Stimulated activated CD4-positive, alpha-beta T cell treated with anti-CD3 and anti-CD28 coated beads, Interleukin-1b, Interleukin-23, amount 100 ng/mL, for 4 hours (primary cell): Measurements from ENCODE around the gene SLC2A10.
A peak's percentile ranks its signal among the peaks of the same experiment; 100 is the strongest.

Experiments used
- DNase-seq, 2 donors: peaks; one replicate each; pipeline ENCODE4 v3.0.0-alpha.2; 2020; ENCODE audit warnings: low read depth in 2 of 2

Gene SLC2A10

DNA sequence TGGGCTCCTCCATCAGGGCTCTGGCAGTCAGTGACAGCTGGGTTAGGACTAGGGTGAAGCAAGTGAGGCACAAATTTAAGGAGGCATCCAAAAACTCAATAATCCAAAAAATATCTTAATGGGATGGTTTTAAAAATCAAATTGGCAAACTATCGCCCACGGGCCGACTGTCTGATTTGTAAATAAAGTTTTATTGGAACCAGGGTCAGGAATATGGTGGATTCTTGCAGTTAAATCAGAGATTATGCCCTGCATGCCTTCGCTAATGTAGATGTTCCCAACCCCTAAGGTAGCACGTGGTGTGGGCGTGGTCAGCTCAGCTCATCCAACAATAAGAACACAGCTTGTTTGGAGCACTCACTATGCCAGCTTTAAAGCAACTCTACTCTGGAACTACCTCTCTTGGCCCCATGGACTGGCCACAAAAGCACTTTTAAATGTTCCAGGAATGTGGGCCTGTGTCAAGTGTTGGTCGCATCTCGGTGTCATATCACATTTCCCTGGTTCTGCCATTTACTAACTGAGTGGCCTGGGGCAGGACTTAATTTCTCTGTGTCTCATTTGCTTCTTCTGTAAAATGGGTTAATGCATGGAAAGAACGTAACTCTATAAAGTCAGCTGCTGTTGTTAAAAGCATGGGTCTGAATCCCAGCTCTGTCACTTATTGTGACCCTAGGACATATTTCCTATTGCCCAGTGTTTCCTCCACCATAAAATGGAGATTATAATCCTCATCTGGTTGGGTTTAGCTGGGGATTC, 27.2 kb upstream of the SLC2A10 start:
- no peak for DNase-seq

- no peak for DNase-seq
Observed at GRCh38 chr20:46683011-46683667, 26.3 kb upstream of the SLC2A10 start.

- DNase-seq, result no peak
Observed at GRCh38 chr20:46683668-46683938, 25.8 kb upstream of the SLC2A10 start.

DNA sequence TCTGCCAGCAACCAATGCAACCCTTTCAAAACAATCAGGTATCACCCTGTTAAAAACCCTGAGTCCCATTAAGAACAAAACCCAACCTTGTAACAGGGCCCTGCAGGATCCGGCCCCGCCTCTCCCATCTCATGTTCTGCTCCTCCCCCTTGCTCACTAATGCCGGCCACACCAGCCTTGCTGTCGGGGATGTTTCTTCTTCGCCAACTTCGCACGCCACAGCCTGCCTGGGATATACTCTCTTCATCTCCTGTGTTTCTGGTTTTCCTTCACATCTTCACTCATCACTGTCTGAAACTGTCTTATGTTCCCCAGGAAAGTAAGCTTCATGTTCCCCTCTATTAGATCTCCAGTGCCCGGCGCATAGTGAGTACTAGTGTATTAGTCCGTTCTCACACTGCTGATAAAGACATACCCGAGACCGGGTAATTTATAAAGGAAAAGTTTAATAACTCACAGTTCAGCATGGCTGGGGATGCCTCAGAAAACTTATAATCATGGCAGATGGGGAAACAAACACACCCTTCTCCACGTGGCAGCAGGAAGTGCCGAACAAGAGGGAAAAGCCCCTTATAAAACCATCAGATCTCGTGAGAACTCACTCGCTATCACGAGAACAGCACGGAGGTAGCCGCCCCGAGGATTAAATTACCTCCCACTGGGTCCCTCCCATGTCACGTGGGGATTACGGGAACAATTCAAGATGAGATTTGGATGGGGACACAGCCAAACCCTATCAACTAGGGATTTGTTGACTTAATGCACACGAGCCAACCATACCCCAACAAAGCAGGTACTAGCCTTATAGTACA, 25.3 kb upstream of the SLC2A10 start:
- no peak for DNase-seq

DNA sequence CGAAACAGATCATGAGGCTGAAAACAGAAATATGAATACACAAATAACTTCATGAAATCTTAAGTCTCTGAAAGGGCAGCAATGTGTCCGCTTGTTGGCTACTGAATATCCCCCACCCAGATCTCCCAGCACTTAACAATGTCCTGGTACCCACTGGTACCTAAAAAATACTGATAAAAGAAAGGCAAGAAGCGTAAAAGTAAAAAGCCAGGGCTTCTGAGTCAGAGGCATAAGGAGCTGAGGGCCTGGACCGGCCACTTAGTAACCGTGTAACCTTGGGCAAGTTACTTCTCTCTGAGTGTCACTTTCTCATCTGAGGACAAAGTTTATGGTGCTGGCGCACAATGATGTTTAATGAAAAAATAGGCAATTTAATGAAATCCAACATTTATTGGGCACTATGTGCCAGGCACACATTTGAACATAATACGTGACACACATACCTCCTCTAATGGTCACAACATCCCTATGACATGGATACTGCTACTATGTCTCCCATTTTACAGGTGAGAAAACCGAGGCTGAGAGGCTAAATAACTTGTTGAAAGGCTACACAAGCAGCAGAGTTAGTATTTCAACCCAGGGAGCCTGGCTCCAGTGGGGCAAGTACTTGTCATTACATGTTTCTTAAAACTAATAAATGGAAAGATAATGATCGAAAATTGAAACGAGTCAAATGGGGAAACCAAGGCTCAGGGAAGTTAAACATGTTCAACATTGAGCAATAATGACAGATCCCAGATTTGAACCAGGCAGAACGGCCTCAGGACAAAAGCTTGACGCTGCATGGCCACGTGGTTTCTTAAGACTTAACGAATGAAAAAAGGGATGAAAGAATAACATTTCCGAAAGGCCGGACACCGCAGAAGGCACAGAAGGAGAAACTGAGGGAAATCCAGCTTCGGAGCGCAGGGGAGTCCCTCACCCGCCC, 21.0 kb upstream of the SLC2A10 start:
- DNase-seq, result no peak

DNA sequence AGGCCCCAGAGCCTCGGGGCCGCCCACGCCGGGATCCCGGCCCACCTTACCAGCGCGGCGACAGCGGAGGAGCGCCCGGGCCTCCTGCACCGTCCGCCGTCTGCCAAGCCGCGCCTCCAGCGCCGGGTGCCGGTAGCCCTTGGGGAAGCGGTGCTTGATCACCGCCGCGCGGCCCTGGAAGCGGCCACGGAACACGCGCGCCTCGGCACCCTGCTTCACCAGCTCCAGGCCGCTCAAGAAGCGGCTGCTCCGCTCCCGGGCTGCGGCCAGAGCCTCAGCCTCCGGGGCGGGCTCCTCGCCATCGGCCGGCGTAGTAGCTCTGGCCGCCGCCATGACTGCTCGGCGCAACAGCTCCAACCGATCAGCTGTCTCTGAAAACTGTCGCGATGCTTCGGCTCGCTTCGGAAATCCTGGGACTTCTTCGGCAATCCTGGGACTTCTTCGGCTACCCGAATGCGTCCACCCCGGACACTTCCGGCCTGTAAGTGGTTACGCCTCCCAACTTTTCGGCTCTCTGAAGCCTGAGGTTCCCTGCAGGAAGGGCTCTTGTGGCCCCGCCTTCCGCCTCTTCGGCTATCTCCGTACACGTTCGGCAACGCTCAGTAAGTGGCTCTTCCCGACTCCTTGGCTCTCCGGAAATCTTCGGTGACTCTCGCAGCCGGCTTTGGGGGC, 20.2 kb upstream of the SLC2A10 start, which contains the start of gene TP53RK:
TP53RK (minus strand) TSS at position 363 of the 672 bp plus-strand sequence; CDS start at position 333, 30 bp downstream.
- peak; percentile 87 to 94 for DNase-seq

GRCh38 chr20:46689754-46690085, 19.7 kb upstream of the SLC2A10 start:
- DNase-seq, result no peak

DNA sequence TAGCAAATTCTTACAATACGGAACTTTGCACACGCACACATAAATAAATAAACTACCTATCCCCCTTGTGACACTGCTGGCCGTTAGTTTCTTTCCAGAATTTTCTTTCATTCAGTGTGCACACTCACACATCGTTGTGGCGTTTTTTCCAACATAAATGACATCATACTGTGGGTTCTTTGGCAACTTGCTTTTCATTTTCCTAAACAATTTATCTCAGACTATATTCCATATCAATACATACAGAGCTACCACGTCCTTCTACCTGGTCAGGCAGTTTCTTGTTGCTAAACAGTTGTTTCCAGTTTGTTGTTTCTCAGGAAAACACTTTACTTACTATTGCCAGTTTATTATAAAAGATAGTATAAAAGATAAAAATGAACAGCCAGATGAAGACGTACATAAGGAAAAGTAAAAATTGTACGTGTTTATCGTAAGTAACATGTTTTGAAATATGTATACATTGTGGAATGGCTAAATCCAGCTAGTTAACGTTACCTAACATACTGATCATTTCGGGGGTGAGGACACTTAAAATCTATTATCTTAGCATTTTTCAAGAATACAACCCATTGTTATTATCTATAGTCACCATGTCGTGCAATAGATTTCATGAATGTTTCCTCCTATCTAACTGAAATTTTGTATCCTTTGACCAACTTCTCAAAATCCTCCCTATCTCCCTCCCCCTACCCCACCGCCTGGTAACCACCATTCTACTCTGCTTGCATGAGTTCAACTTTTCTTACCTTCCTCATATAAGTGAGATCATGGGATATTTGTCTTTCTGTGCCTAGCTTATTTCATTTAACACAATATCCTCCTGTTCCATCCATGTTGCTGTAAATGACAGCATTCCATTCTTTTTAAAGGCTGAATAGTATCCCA, 19.0 kb upstream of the SLC2A10 start:
- DNase-seq, result no peak

GRCh38 chr20:46691196-46691595, 18.3 kb upstream of the SLC2A10 start:
- no peak for DNase-seq

DNA sequence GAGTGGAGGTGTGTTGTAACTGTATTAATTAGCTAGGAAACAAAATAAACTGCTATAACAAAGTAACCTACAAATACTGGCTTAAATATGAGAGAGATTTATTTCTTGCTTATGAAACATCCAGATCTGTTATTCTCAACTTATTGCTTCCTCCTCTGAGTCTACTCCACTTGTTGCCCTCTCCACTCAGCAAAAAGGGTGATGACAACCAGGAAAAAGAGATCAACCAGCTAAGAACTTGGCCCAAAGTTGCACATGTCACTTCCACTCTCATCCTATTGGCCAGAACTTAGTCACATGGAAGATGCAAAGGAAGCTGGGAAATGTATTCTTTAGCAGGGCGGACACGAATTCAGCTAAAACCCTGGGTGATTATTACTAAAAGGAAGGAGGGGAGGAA, 15.0 kb upstream of the SLC2A10 start:
- no peak for DNase-seq

- DNase-seq, result no peak
Observed at GRCh38 chr20:46695892-46696291, 13.6 kb upstream of the SLC2A10 start.

DNA sequence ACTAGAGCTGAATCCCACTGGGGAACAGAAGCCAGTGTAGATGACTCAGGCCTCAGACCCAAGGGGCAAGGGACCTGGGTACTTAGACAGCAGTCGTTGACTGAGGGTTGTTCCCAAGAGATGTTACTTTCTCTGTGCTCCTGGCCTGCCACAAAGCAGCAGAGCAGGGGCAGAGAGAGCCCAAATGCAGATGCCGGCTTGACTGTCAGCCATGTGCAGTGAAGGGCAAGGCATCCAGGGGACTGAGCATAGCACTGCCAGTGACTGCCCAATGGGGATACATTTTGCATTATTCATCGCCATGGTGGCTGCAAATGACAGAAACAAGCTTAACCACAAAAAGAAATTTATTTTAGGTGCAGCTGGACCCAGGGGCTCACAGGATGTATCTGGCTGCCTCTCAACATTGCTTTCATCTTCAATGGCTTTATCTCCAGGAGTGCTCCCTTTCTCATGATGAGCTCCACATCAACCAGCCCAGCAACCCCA, 12.6 kb upstream of the SLC2A10 start:
- DNase-seq, result no peak

GRCh38 chr20:46698788-46699187, 10.7 kb upstream of the SLC2A10 start:
- DNase-seq, result no peak

- DNase-seq, result no peak
Observed at GRCh38 chr20:46699651-46700359, 9.6 kb upstream of the SLC2A10 start.

DNA sequence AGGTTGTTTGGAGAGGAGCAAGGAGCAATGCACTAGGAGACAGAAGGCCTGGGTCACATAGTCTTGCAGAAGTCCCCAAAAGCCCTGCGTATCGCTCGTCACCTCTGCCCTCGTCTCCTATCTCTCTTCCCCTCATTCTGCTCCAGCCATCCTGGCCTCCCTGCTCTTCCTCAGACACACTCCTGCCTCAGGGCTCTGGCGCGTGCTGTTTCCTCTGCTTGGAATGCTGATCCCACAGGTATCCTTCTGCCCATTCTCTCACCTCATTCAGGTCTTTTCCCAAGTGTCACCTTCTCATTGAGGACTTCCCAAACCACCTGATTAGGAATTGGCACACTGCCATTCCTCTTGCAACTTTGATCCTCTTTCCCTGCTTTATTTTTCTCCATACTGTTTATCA, 9.0 kb upstream of the SLC2A10 start:
- no peak for DNase-seq

DNA sequence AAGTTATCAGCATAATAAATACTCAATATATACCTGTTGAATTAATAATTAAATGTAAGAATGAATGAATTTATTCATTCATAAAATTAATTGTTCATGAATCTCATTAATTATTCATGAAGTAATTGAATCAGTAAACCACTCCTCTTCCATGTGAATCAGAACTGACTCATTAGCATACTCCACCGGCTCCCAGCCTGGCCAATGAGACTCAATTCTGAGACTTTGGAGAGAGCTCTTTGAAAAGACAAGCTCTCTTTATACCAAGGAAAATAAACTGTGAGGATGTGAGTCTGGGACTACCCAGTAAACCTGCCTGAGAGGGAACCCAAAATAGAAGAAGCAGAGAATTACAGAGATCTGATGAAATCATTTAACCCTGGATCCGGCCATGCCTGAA, 8.4 kb upstream of the SLC2A10 start:
- no peak for DNase-seq

DNA sequence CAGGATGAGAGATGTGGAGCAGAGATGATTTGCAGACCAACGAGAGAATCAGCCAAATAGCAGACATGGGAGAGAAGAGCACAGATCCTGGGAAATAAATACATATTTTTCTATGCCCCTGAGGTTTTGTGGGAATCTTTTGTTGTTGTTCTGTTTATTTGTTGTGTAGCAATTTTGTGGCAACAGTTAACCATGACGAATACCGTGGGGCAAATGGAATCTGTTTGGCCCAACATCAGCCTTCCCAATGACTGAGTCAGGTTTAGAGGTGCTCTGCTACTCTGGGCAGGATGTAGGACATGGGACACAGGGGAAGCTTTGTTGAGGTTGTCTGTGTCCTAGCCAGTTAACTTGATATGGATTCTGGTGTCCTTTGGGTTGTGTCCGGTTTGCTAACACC, 7.9 kb upstream of the SLC2A10 start:
- DNase-seq, result no peak

GRCh38 chr20:46701986-46702385, 7.5 kb upstream of the SLC2A10 start:
- no peak for DNase-seq

GRCh38 chr20:46702447-46703203, 6.8 kb upstream of the SLC2A10 start:
- DNase-seq, result no peak
